ENCODE data around the gene MS4A4E. TPM values are rescaled to one million over a fixed set of nuclear protein-coding genes. Genes with fewer than 3 reads are reported as not detected.
A peak's percentile ranks its signal among the peaks of the same experiment; 100 is the strongest.
"Not testable (repeated sequence)": the region's sequence is repeated elsewhere in the genome, so short reads cannot be mapped to it uniquely, and the experiment has no call there.

Gene MS4A4E
- total and polyA plus RNA-seq, 2 experiments from 2014 or later: not detected

DNA sequence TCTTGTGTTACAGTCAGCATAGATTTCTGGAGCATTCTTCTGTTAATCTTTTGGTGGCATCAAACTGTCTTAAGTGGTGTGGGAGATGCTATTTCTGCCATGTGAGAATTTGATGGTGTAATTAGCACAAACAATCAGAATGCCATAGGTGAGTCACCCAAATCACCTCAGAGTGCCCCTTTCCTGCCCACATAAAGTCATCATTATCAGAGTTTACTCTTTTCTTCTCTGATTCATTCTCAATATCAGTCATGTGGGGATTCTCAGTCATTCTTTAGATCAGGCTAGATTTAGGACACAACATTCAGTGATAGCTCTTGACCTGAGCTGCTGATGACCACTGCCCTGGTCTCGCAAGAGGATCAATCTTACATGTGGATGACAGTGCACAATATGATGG is 36.3 kb downstream of the MS4A4E start:
- Histone ChIP-seq H3K27ac (no peak overlapping the region), H3K9me3 (ENCODE audit: low read depth) (no peaks in the 10 kb centered on the region), H3K4me1 (ENCODE audit: low read depth) (no peaks in the 10 kb centered on the region), H3K36me3 (no peaks in the 10 kb centered on the region), H3K4me3 (no peak overlapping the region), H3K27me3 (no peaks in the 10 kb centered on the region)
- TF ChIP-seq, protein P1, sequence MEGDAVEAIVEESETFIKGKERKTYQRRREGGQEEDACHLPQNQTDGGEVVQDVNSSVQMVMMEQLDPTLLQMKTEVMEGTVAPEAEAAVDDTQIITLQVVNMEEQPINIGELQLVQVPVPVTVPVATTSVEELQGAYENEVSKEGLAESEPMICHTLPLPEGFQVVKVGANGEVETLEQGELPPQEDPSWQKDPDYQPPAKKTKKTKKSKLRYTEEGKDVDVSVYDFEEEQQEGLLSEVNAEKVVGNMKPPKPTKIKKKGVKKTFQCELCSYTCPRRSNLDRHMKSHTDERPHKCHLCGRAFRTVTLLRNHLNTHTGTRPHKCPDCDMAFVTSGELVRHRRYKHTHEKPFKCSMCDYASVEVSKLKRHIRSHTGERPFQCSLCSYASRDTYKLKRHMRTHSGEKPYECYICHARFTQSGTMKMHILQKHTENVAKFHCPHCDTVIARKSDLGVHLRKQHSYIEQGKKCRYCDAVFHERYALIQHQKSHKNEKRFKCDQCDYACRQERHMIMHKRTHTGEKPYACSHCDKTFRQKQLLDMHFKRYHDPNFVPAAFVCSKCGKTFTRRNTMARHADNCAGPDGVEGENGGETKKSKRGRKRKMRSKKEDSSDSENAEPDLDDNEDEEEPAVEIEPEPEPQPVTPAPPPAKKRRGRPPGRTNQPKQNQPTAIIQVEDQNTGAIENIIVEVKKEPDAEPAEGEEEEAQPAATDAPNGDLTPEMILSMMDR (IDR thresholded peaks at IDR 0.05; ENCODE audit: low read depth, low read length): no peak
- no peak for DNase-seq (ENCODE audit: low read depth in 1 of 2, low spot score in 1 of 2)

DNA sequence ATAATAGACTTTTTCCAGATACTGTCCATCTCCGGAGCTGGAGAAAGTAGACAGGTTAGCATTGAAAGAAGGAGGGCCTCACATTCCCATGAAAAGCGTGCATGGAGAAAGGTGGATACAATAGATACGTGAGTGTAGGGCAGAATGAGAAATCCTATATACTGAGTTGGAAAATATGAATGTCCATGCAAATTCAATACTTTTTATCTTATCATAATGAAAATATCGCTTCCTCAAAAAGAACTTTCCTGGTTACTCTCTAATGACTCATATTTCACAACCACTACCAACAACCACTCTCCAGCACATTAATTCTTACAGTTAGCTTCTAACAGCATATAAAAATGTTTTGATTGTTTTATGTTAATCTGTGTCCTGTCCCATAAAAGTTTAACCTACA is 38.0 kb downstream of the MS4A4E start:
- H3K27me3 ChIP-seq: no peaks in the 10 kb centered on the region
- no peak overlapping the region for H3K4me3 ChIP-seq
- no peaks in the 10 kb centered on the region for H3K36me3 ChIP-seq
- peak in 1 of 2 donors; percentile 12 for DNase-seq (ENCODE audit: low read depth in 1 of 2, low spot score in 1 of 2)
- no peaks in the 10 kb centered on the region for H3K9me3 ChIP-seq (ENCODE audit: low read depth)
- no peak overlapping the region for H3K27ac ChIP-seq
- TF ChIP-seq, protein P1 (IDR thresholded peaks at IDR 0.05; ENCODE audit: low read depth, low read length): no peak
- H3K4me1 ChIP-seq (ENCODE audit: low read depth): no peaks in the 10 kb centered on the region

DNA sequence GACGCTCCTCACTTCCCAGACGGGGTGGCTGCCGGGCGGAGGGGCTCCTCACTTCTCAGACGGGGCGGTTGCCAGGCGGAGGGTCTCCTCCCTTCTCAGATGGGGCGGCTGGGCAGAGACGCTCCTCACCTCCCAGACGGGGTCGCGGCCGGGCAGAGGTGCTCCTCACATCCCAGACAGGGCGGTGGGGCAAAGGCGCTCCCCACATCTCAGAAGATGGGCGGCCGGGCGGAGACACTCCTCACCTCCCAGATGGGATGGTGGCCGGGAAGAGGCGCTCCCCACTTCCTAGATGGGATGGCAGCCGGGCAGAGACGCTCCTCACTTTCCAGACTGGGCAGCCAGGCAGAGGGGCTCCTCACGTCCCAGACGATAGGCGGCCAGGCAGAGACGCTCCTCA is 41.6 kb downstream of the MS4A4E start:
- not testable (repeated sequence) for DNase-seq (ENCODE audit: low read depth in 1 of 2, low spot score in 1 of 2); H3K4me1 ChIP-seq (ENCODE audit: low read depth); H3K9me3 ChIP-seq (ENCODE audit: low read depth); H3K27me3 ChIP-seq; H3K27ac ChIP-seq; H3K4me3 ChIP-seq; H3K36me3 ChIP-seq

DNA sequence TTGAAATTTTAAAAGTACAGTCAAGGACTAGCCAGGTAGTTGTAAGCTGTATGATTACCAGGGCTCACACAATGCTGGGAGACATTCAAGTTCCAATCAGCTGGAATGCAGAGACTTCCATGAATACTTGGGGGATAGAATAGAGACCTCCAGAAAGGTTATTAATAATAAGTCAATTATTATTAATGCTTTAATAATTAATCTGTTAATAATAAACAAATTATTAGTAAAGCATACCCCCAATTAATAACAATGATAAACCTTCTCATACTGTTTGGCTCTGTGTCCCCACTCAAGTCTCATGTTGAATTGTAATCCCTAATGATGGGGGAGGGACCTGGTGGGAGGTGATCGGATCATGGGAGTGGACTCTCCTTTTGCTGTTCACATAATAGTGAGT is 45.5 kb downstream of the MS4A4E start:
- no peaks in the 10 kb centered on the region for H3K27me3 ChIP-seq
- H3K9me3 ChIP-seq (ENCODE audit: low read depth): no peaks in the 10 kb centered on the region
- no peak for DNase-seq (ENCODE audit: low read depth in 1 of 2, low spot score in 1 of 2)
- TF ChIP-seq, protein P1 (IDR thresholded peaks at IDR 0.05; ENCODE audit: low read depth, low read length): no peak
- peaks cover 2% of the 10 kb centered on the region for H3K4me1 ChIP-seq (ENCODE audit: low read depth)
- H3K27ac ChIP-seq: no peak overlapping the region
- H3K4me3 ChIP-seq: no peak overlapping the region
- no peaks in the 10 kb centered on the region for H3K36me3 ChIP-seq

DNA sequence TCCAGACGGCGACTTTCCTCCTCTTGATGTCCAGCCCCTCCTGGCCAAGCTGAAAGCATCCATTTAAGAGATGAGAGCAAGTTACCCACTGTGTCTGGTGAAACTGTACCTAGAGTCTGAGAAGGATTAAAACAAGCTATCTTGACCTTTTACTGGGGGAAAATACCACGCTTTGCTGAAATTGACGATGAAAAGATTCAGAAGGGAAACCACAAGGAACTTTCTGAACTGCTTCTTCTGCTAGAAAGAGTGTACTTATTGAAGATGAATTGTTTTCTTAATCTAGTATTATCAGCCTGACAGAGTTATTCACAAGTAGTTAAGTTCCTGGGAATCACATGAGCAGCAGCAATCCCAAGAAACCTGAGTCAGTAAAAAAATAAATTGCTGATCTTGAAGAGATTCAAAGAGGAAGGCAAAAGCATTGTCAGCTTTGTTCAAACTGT is 47.0 kb downstream of the MS4A4E start:
- Histone ChIP-seq H3K9me3 (ENCODE audit: low read depth) (no peaks in the 10 kb centered on the region), H3K4me3 (no peak overlapping the region), H3K4me1 (ENCODE audit: low read depth) (peaks cover 2% of the 10 kb centered on the region), H3K36me3 (no peaks in the 10 kb centered on the region), H3K27me3 (no peaks in the 10 kb centered on the region), H3K27ac (no peak overlapping the region)
- TF ChIP-seq, protein P1 (IDR thresholded peaks at IDR 0.05; ENCODE audit: low read depth, low read length): no peak
- DNase-seq (ENCODE audit: low read depth in 1 of 2, low spot score in 1 of 2): peak in 1 of 2 donors; percentile 9

DNA sequence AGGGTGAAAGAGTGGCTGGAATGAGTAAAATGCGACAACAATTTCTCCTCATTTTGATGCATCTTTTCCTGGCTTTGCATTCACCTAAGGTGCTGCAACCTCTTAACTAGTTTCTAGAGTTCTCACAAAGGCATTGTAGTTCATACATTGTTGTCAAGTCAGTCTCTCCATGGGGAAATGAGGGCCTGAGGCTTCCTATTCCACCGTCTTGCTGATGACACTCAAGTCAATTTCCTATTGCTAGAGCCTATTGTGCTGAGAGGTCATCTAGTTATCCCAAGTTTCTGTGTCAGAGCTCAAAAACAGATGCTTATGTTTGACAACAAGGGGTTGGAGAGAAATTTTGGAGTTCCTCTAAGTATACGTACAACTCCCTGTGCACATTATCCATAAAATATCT is 48.4 kb downstream of the MS4A4E start:
- H3K27ac ChIP-seq: no peak overlapping the region
- peaks cover 2% of the 10 kb centered on the region for H3K4me1 ChIP-seq (ENCODE audit: low read depth)
- no peaks in the 10 kb centered on the region for H3K27me3 ChIP-seq
- no peak for DNase-seq (ENCODE audit: low read depth in 1 of 2, low spot score in 1 of 2)
- no peaks in the 10 kb centered on the region for H3K9me3 ChIP-seq (ENCODE audit: low read depth)
- TF ChIP-seq, protein P1 (IDR thresholded peaks at IDR 0.05; ENCODE audit: low read depth, low read length): no peak
- H3K36me3 ChIP-seq: no peaks in the 10 kb centered on the region
- H3K4me3 ChIP-seq: no peak overlapping the region
